ENCODE results near the gene ARFGAP1.
"Not testable (repeated sequence)": the region's sequence is repeated elsewhere in the genome, so short reads cannot be mapped to it uniquely, and the experiment has no call there.

The ARFGAP1 gene

GRCh38 chr20:63241272-63241671 is 31.3 kb upstream of the ARFGAP1 start:
- no peak for DNase-seq (ENCODE audit: low read depth)

DNA sequence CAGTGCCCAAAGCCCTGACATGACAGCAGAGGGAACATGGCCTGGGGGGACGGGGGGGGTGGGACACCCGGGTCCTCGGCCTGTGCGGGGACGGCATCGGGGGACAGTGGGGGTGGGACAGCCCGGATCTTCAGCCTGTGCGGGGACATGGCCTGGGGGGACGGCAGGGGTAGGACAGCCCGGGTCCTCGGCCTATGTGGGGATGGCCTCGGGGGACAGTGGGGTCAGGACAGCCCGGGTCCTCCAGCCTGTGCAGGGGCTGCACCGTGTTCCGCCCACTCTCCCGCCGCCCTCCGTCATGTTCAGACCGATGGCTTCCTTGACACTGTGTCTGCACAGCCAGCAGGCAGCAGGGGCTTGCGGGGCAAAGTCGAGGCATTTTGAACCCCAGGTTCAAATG is 29.9 kb upstream of the ARFGAP1 start:
- DNase-seq (ENCODE audit: low read depth): no peak

GRCh38 chr20:63243604-63244247 is 28.9 kb upstream of the ARFGAP1 start:
- DNase-seq (ENCODE audit: low read depth): no peak

GRCh38 chr20:63244468-63244867 is 28.1 kb upstream of the ARFGAP1 start:
- no peak for DNase-seq (ENCODE audit: low read depth)

- DNase-seq (ENCODE audit: low read depth): no peak
Measured at GRCh38 chr20:63246490-63247288, 25.9 kb upstream of the ARFGAP1 start.

DNA sequence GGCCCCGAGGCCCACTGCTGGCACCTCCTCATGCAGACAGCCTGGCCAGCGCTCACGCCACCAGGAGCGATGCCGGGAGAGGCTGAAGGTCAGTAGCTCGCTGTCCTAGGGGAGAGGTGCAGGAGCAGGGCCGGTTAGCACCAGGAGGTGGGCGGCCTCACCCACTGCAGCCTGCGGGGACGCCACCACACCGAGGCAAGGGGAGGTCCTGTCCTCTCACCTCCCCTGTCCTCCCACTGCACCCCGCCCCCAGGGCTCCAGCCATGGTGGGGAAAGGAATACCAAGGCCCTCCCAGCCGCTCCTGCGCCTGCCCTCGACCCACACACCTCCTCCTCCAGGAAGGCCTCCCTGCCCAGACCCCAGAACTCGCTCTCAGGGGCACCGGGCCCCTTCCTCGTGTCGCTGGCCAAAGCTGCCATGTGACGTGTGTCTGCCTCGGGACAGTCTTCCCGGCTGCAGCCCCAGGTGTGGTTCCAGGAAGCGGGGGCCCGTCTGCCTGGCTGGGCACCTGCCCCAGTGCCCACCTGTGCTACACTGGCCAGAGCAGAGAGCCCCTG is 24.9 kb upstream of the ARFGAP1 start:
- DNase-seq (ENCODE audit: low read depth): no peak

DNA sequence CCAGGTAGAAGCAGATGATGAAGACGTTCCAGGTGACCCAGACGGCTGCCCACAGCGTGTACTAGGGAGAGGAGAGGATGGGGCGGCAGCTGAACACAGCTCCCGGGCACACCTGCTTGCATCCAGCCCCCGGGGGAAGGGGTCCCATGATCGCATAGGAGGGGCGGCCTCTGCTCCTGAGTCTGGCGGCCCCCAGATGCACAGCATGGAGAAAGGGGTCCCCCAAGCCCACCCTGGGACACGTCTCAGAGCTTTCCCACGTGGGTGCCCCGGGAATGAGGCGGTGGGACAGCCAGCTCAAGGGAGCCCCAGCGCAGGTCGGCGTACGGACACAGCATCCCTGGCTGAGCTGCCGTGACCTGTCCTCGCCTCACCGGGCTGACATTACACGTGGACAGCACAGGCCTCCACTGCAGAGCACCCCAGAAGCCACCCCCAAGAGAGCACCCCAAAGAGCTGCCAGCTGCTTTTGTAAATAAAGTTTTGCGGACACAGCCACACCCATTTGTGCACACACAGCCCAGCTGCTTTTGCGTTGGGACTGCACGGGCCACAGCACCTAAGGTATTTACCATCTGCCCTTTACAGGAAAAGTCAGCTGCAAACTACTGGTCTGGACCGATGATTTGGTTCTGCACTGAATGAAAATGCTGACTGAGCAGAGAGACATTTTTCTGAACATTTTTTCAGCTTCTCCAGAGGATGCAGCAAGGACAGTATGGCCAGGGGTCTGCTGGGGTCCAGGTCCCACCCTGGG is 23.6 kb upstream of the ARFGAP1 start:
- DNase-seq (ENCODE audit: low read depth): no peak

DNA sequence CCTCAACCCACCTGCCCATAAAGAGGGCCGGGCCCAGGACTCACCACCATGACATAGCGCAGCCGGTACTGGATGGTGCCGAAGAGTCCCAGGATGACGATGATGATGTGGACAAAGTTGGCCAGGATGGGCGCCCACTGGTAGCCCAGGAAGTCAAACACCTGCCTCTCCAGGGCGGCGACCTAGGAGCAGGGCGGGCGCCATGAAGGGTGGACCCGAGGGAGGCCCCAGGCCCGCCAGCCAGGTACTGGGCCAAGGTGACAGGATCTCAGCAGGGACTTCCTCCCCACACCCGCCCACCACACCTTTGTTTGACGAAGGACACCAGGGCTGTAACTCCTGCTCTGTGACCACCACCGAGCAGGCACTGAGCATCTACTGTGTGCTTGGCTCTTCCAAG is 22.7 kb upstream of the ARFGAP1 start:
- no peak for DNase-seq (ENCODE audit: low read depth)

- DNase-seq (ENCODE audit: low read depth): not testable (repeated sequence)
Measured at GRCh38 chr20:63251350-63251749, 21.3 kb upstream of the ARFGAP1 start.

GRCh38 chr20:63252284-63252711 is 20.3 kb upstream of the ARFGAP1 start:
- DNase-seq (ENCODE audit: low read depth): no peak

DNA sequence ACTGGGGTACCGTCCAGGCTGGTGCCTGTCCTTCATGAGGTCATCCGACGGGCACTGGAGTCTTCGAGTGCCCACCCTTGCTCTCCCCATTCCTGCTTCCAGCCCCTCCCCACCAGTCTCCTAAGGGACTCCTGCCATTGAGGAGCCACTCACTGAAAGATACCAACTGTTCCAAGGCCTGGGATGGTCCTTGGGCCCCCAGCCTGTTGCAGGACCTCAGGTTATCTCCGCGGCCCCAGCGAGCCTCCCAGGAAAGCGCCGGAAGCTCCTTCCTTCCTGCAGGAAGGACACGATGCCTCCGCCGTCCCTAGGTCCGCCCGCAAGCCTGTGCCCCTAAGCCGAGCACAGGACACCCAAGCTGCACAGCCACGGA is 19.6 kb upstream of the ARFGAP1 start:
- no peak for DNase-seq (ENCODE audit: low read depth)

- no peak for DNase-seq (ENCODE audit: low read depth)
Measured at GRCh38 chr20:63253438-63254231, 19.0 kb upstream of the ARFGAP1 start.

- no peak for DNase-seq (ENCODE audit: low read depth)
Measured at GRCh38 chr20:63254232-63254605, 18.4 kb upstream of the ARFGAP1 start, which contains the start of gene NKAIN4. NKAIN4 (minus strand) TSS chr20:63254463; CDS start chr20:63254450, 13 bp downstream.

DNA sequence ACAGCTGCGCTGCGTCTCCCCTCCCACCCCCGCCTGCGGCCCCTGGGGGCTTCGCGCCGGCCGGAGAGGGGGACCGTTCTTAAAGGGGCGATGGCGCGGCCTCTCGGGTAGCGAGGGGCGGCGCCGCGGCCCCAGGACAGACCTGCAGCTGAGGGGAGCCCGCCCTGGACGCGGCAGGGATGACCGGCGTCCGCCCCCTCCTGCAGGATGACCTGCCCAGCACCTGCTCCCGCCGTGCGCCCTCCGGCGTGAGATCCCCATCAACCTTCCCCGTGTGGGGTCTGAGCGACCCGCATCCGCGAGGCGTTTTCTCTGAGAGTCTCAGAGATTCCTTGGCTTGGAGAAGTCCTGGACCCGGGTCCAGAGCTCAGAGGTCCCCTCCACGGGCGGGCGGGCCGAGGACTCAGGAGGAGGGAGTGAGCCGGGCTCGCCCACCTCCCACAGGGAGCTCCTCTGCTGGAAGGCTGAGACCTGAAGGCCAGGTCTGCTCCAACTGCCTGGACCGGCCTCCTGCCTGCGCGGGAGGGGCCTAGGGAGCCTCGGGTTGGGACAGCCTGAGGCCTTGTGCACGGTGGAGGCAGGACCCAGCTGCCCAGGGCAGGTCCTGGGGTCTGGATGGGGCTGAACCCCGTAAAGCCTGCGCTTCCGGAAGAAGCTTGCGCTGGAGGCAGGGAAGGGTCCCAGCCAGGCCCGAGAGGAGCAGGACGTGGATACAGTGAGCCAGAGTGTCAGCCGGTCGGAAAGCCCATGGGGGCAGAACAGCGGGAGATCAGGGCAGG is 17.8 kb upstream of the ARFGAP1 start:
- DNase-seq (ENCODE audit: low read depth): no peak

- DNase-seq (ENCODE audit: low read depth): no peak
Measured at GRCh38 chr20:63255931-63256704, 16.5 kb upstream of the ARFGAP1 start.

- DNase-seq (ENCODE audit: low read depth): no peak
Measured at GRCh38 chr20:63256954-63257353, 15.7 kb upstream of the ARFGAP1 start.

GRCh38 chr20:63257629-63258028 is 15.0 kb upstream of the ARFGAP1 start:
- no peak for DNase-seq (ENCODE audit: low read depth)

DNA sequence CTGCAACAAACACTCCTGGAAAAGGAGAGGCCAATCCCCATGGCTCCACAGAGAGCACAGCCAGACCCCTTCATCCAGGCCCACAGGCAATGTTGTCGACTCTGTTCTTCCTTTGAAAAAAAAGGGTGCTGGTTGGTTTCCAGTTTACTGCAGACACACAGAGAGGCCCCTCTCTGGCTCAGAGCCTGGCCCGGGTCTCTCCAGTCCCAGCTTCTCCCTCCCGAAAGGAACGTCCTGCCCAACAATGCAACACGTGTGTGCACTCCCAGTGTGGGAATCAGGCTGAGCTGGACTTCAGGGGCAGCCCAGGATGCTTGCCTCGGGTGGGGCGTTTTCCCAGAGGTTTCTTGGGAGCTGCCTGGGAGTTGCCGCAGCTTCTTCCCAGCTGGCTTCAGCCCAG is 13.8 kb upstream of the ARFGAP1 start:
- DNase-seq (ENCODE audit: low read depth): no peak

- DNase-seq (ENCODE audit: low read depth): no peak
Measured at GRCh38 chr20:63259734-63260460, 12.7 kb upstream of the ARFGAP1 start.

Data from fibroblast of the conjunctiva (primary cell).